SK-N-SH treated with all-trans-retinoic acid at 6 μM for 48 hours (cell line): ENCODE results near the gene SAMD4A.

ENCODE experiments used
- ISL1 ChIP-seq: fragments of 250-450 bp; sonication (Bioruptor Pico); IDR thresholded peaks from 2 replicates; pipeline ENCODE4 v2.1.2; 2022; ENCODE audit warnings: mild to moderate bottlenecking, moderate library complexity
- PPARA ChIP-seq: fragments of 250-450 bp; sonication (Bioruptor Pico); IDR thresholded peaks from 2 replicates; pipeline ENCODE4 v1.5.0; 2020; ENCODE audit warnings: mild to moderate bottlenecking, borderline replicate concordance
- ZFP30 ChIP-seq: fragments of 450-650 bp; formaldehyde crosslinking; IDR thresholded peaks from 2 replicates; pipeline ENCODE4 v1.5.0; 2022; ENCODE audit warnings: mild to moderate bottlenecking, moderate library complexity
- ZNF565 ChIP-seq: fragments of 450-650 bp; formaldehyde crosslinking; conservative IDR thresholded peaks from 2 replicates; pipeline ENCODE4 v1.5.0; 2020; ENCODE audit warnings: low read depth, mild to moderate bottlenecking, moderate library complexity
- ZNF8 ChIP-seq: fragments of 450-650 bp; formaldehyde crosslinking; IDR thresholded peaks from 2 replicates; pipeline ENCODE4 v1.5.0; 2020; ENCODE audit warnings: mild to moderate bottlenecking, moderate library complexity
- TF ChIP-seq, protein P1 (sequence below): fragments of 250-450 bp; sonication (Bioruptor Pico); IDR thresholded peaks from 2 replicates; pipeline ENCODE4 v1.8.0; 2020; ENCODE audit warnings: mild to moderate bottlenecking, moderate library complexity, borderline replicate concordance
- TF ChIP-seq, protein P2 (sequence below): fragments of 250-450 bp; sonication (Bioruptor Pico); IDR thresholded peaks from 2 replicates; pipeline ENCODE4 v1.5.1; 2020; ENCODE audit warnings: low read depth, mild to moderate bottlenecking, moderate library complexity

- TF ChIP-seq ZNF565, result no peak
- TF ChIP-seq, protein P1, sequence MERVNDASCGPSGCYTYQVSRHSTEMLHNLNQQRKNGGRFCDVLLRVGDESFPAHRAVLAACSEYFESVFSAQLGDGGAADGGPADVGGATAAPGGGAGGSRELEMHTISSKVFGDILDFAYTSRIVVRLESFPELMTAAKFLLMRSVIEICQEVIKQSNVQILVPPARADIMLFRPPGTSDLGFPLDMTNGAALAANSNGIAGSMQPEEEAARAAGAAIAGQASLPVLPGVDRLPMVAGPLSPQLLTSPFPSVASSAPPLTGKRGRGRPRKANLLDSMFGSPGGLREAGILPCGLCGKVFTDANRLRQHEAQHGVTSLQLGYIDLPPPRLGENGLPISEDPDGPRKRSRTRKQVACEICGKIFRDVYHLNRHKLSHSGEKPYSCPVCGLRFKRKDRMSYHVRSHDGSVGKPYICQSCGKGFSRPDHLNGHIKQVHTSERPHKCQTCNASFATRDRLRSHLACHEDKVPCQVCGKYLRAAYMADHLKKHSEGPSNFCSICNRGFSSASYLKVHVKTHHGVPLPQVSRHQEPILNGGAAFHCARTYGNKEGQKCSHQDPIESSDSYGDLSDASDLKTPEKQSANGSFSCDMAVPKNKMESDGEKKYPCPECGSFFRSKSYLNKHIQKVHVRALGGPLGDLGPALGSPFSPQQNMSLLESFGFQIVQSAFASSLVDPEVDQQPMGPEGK (CRISPR knock-in tag), result no peak
- TF ChIP-seq ZNF8 (CRISPR knock-in tag), result no peak
- no peak for TF ChIP-seq ZFP30
- TF ChIP-seq ISL1, result no peak
- TF ChIP-seq, protein P2, sequence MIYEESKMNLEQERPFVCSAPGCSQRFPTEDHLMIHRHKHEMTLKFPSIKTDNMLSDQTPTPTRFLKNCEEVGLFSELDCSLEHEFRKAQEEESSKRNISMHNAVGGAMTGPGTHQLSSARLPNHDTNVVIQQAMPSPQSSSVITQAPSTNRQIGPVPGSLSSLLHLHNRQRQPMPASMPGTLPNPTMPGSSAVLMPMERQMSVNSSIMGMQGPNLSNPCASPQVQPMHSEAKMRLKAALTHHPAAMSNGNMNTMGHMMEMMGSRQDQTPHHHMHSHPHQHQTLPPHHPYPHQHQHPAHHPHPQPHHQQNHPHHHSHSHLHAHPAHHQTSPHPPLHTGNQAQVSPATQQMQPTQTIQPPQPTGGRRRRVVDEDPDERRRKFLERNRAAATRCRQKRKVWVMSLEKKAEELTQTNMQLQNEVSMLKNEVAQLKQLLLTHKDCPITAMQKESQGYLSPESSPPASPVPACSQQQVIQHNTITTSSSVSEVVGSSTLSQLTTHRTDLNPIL (CRISPR knock-in tag), result no peak
- TF ChIP-seq PPARA, result no peak
These were observed 22.1 kb downstream of the SAMD4A start for GRCh38 chr14:54589076-54589475.
